ENCODE data around the gene NF2. TPM values are rescaled to one million over a fixed set of nuclear protein-coding genes. Genes with fewer than 3 reads are reported as not detected.
A peak's percentile ranks its signal among the peaks of the same experiment; 100 is the strongest.
"Not testable (repeated sequence)": the region's sequence is repeated elsewhere in the genome, so short reads cannot be mapped to it uniquely, and the experiment has no call there.

Gene NF2
- total RNA-seq, 2 donors from 2014 or later, result 36.8 to 37.0 TPM

- intact Hi-C loops (cut with DNase I), result no loop called here
- peak; percentile 86 for DNase-seq (ENCODE audit: low spot score)
Measured at GRCh38 chr22:29587938-29588699, 15.3 kb upstream of the NF2 start.

DNA sequence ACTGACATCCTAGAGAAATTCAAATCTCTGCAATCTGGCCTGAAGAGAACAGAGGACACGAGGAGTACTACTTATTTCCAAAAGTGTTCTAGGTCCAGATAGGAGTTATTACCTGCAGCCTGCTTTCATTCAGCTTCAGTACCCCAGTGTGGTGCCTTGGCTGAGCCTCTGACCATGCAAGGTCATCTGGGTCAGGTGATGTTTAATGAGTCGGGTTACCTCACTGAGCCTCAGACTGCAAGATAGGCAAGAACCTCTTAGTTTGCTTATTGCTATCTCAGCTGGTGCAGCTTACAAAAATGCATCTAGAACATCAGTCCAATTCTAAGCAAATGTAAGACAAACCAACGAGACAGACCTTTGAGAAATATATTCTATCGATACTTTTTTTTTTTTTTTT is 9.5 kb upstream of the NF2 start:
- DNase-seq (ENCODE audit: low spot score), result no peak
- intact Hi-C loops (cut with DNase I), result no loop called here

- DNase-seq (ENCODE audit: low spot score); intact Hi-C loops (cut with DNase I): not testable (repeated sequence)
Measured at GRCh38 chr22:29594447-29594846, 9.0 kb upstream of the NF2 start.

- peak; percentile 51 for DNase-seq (ENCODE audit: low spot score)
- intact Hi-C loops (cut with DNase I), result no loop called here
Measured at GRCh38 chr22:29596408-29596807, 7.0 kb upstream of the NF2 start.

GRCh38 chr22:29597871-29598683 is 5.4 kb upstream of the NF2 start:
- intact Hi-C loops (cut with DNase I), result not testable (repeated sequence)
- peak; percentile 69 for DNase-seq (ENCODE audit: low spot score)

- peak; percentile 1 for DNase-seq (ENCODE audit: low spot score)
- intact Hi-C loops (cut with DNase I), result no loop called here
Measured at GRCh38 chr22:29598684-29599020, 4.8 kb upstream of the NF2 start.

GRCh38 chr22:29604076-29604360 is 585 bp downstream of the NF2 start:
- intact Hi-C loops (cut with DNase I), result no loop called here
- no peak for DNase-seq (ENCODE audit: low spot score)

GRCh38 chr22:29605527-29605850 is 2.1 kb downstream of the NF2 start:
- intact Hi-C loops (cut with DNase I), result no loop called here
- no peak for DNase-seq (ENCODE audit: low spot score)

GRCh38 chr22:29606320-29606719 is 2.9 kb downstream of the NF2 start:
- no peak for DNase-seq (ENCODE audit: low spot score)
- intact Hi-C loops (cut with DNase I), result no loop called here

DNA sequence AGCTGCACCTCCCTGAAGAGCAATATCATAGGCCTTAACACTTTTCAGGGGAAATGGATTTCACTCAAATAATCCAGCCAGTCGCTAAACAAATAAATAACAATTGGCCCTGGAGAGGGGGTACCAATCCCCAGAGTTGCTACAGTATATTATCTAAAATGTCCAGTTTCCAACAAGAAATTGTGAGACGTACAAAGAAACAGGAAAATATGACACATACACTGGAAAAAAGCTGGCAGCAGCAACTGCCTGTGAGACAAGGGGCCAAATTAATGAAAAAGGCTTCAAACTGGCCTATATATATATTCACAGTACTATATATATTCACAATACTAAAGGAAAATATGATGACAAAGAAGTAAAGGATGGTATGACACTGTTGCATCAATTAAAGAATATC is 4.0 kb downstream of the NF2 start:
- intact Hi-C loops (cut with DNase I), result no loop called here
- DNase-seq (ENCODE audit: low spot score), result no peak

- intact Hi-C loops (cut with DNase I), result no loop called here
- DNase-seq (ENCODE audit: low spot score), result no peak
Measured at GRCh38 chr22:29609139-29609538, 5.7 kb downstream of the NF2 start.

DNA sequence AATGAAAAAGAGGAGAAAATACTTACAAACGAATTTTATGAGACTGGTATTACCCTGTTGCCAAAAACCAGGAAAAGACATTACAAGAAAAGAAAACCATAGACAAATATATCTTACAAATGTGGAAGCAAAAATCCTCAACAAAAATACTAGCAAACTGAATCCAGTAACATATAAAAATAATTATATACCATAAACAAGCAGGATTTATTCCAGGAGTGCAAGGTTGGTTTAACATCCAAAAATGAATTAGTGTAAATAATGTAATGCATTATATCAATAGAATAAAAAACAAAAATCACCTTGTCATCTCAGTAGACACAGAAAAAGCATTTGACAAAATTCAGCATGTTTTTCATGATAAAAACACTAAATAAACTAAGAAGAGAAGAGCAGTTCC is 7.3 kb downstream of the NF2 start:
- no peak for DNase-seq (ENCODE audit: low spot score)
- intact Hi-C loops (cut with DNase I), result no loop called here

DNA sequence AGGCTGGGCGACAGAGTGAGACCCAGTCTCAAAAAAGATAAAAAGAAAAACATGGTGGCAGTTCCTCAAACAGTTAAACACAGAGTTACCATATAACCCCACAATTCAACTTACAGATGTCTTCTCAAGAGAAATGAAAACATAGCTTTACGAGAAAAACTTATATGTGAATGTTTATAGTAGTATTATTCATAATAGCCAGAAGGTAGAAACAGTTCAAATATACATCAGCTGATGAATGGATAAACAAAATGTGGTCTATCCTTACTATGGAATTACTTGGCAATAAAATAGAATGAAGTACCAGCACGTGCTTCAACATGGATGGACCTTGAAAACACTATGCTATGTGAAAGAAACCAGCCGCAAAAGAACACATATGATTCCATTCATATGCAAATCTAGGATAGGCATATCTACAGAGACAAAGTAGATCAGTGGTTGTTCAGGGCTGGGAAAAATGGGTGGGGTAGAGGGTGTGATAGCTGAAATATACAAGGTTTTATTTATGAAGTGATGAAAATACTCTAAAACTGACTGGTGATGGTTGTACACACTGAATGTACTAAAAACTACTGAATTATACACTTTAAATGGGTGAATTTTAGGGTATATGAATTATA is 12.4 kb downstream of the NF2 start:
- intact Hi-C loops (cut with DNase I), result no loop called here
- no peak for DNase-seq (ENCODE audit: low spot score)

- no peak for DNase-seq (ENCODE audit: low spot score)
- intact Hi-C loops (cut with DNase I), result no loop called here
Measured at GRCh38 chr22:29617922-29618629, 14.6 kb downstream of the NF2 start.

DNA sequence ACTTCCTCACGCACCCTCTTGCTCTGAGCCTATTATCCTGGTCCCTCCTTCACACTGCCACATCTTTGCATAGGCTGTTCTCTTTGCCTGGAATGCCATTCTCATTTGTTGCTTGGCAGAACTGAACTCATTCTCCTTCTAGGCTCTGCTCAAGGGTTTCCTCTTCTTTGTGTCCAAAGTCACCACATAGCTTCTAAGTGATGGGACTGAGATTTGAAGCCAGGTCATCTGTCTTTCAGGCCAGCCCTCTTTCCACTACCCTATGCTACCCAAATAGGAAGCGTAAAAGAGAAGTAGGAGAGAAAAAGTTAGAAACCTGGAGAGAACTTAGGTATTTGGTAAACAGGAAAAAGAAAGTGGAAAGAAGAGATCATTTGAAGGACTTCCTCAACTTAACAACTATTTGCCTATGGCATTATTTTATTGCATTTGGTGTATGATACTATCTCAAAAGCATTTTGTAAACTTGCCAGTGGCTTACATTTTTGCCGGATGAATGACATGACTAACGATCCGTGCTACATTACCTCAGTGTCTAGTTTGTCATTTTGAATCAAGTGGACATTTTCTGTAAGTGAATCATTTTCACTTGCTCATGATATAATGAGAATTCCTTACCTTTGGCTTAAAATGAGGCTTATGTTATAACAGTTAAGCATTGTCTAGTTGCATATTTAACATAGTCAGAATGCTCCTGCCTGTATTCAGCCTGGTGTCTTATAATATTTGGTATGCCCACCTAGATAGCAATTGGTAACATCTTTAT is 18.5 kb downstream of the NF2 start:
- intact Hi-C loops (cut with DNase I), result no loop called here
- no peak for DNase-seq (ENCODE audit: low spot score)

DNA sequence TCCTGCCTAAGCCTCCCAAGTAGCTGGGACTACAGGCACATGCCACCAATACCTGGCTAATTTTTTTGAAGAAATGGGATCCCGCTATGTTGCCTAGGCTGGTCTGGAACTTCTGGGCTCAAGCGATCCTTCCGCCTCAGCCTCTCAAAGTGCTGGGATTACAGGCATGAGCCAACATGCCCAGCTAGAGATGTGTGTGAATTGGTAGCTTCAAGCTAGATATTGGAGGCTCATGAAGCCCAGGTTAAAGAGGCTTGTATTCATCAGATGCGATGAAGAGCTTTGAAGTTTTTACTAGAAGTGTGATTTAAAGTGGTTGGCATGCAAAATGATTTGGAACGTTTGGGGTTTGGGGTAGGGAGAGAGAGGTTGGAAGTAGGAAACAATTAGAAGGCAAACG is 19.6 kb downstream of the NF2 start:
- DNase-seq (ENCODE audit: low spot score), result no peak
- intact Hi-C loops (cut with DNase I), result no loop called here

DNA sequence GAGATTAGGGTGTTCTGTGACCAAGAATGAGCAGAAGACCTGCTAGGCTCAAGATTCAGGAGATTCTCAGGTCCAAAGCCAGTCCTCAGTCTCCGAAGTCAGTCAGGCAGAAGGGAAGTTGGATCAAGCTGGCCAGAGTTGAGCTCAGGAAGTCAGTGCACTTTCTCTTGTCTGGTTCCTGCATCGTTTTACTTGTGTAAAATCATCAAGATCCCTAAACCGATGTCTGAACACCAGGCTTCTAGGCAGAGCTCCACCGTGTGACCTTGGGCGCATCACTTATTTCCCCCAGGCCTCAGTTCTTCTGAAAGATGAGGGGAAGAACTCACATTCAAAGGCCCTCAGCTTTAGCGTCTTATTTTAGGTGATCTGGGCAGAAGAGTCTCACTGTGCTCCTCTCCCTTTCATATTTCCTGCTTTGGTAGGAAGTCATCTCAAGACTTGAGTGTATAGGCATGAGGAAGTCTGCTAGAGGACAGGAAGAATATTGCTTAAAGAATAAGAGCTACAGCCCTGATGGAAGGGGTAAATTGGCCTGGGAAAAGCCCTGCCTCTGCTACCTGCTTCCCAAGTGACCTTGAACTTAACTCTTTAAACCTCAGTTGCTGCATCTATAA is 20.2 kb downstream of the NF2 start:
- DNase-seq (ENCODE audit: low spot score), result no peak
- intact Hi-C loops (cut with DNase I), result no loop called here

GRCh38 chr22:29625090-29625825 is 21.8 kb downstream of the NF2 start:
- intact Hi-C loops (cut with DNase I), result no loop called here
- no peak for DNase-seq (ENCODE audit: low spot score)
